Uterus (tissue), 4 donors: ENCODE measurements around the gene GPR155. TPM values are rescaled to one million over a fixed set of nuclear protein-coding genes. Genes with fewer than 3 reads are reported as not detected.
A peak's percentile ranks its signal among the peaks of the same experiment; 100 is the strongest.
"Not testable (repeated sequence)": the region's sequence is repeated elsewhere in the genome, so short reads cannot be mapped to it uniquely, and the experiment has no call there.

Experiments used
- DNase-seq, 2 donors: peaks; one replicate each; pipeline ENCODE4 v3.0.0-alpha.2; 2019 to 2020
- H3K27ac ChIP-seq, 2 donors: fragments of 200-600 bp; sonication (generic); 1 replicate in 1 of 2; 2 replicates in 1 of 2; pipeline ENCODE4 v1.5.1; 2016 to 2018
- H3K27me3 ChIP-seq, 2 donors: fragments of 200-600 bp; sonication (generic); one replicate each; pipeline ENCODE4 v1.5.1; 2018 to 2019; ENCODE audit warnings: control low read depth in 1 of 2
- H3K36me3 ChIP-seq, 2 donors: fragments of 200-600 bp; sonication (generic); one replicate each; pipeline ENCODE4 v1.5.1; 2019; ENCODE audit warnings: control low read depth in 1 of 2
- H3K4me1 ChIP-seq, 2 donors: fragments of 200-600 bp; sonication (generic); one replicate each; pipeline ENCODE4 v1.5.1; 2018 to 2019; ENCODE audit warnings: control low read depth in 1 of 2
- H3K4me3 ChIP-seq, 2 donors: fragments of 200-600 bp; sonication (generic); 1 replicate in 1 of 2; 2 replicates in 1 of 2; pipeline ENCODE4 v1.5.1; 2018 to 2019; ENCODE audit warnings: mild to moderate bottlenecking in 1 of 2
- H3K9me3 ChIP-seq, 2 donors: fragments of 200-600 bp; sonication (generic); one replicate each; pipeline ENCODE4 v1.5.1; 2019; ENCODE audit warnings: control low read depth in 1 of 2
- POLR2A ChIP-seq, 2 donors: fragments of 450-650 bp; IDR thresholded peaks; one replicate each; pipeline ENCODE4 v1.6.1; 2016; ENCODE audit warnings: antibody characterized with exemption in 2 of 2, mild to moderate bottlenecking in 1 of 2, moderate library complexity in 1 of 2
- intact Hi-C: fragments of 100-400 bp; cut with DNase I; formaldehyde crosslinking; loops from one replicate; pipeline ENCODE4 v1.15.1; 2023; ENCODE audit warnings: low total_unique reads
- total RNA-seq, 4 donors: library from RNA; depleted of rRNA in 3 of 4; stranded (reverse); fragments of >200 nt in 3 of 4; gene quantifications; one replicate each; pipeline versions ENCODE4 v1.1.0 to v1.2.4, GENCODE V29; 2014 to 2023
- TF ChIP-seq, protein P1 (sequence below), 4 experiments: fragments of 200-600 bp in 2 of 4; fragments of 450-650 bp in 2 of 4; sonication (generic) in 2 of 4; IDR thresholded peaks; one replicate each; pipeline ENCODE4 v1.5.1; 2016 to 2019; ENCODE audit warnings: antibody characterized with exemption in 4 of 4, mild to moderate bottlenecking in 2 of 4, moderate library complexity in 1 of 4
- donor health status: DM: yes; HTN: yes; CAD: no.

GPR155 gene
- total RNA-seq, 4 donors from 2014 or later: 2.3 to 6.6 (median 4.6) TPM

- no peaks in the 10 kb centered on the region for H3K36me3 ChIP-seq
- intact Hi-C loops: no loop called here
- H3K4me1 ChIP-seq: no peaks in the 10 kb centered on the region
- no peaks in the 10 kb centered on the region for H3K27me3 ChIP-seq
- H3K27ac ChIP-seq: peak overlapping the region; percentile 47 to 78
- DNase-seq: peak in 1 of 2 donors; percentile 30
- H3K9me3 ChIP-seq: no peaks in the 10 kb centered on the region
- TF ChIP-seq, protein P1, sequence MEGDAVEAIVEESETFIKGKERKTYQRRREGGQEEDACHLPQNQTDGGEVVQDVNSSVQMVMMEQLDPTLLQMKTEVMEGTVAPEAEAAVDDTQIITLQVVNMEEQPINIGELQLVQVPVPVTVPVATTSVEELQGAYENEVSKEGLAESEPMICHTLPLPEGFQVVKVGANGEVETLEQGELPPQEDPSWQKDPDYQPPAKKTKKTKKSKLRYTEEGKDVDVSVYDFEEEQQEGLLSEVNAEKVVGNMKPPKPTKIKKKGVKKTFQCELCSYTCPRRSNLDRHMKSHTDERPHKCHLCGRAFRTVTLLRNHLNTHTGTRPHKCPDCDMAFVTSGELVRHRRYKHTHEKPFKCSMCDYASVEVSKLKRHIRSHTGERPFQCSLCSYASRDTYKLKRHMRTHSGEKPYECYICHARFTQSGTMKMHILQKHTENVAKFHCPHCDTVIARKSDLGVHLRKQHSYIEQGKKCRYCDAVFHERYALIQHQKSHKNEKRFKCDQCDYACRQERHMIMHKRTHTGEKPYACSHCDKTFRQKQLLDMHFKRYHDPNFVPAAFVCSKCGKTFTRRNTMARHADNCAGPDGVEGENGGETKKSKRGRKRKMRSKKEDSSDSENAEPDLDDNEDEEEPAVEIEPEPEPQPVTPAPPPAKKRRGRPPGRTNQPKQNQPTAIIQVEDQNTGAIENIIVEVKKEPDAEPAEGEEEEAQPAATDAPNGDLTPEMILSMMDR (IDR thresholded peaks at IDR 0.05): no peak
- TF ChIP-seq POLR2A (IDR thresholded peaks at IDR 0.05): no peak
- H3K4me3 ChIP-seq: peak overlapping the region; percentile 63 to 86
Measured at GRCh38 chr2:174485788-174486562, 854 bp downstream of the GPR155 start.

GRCh38 chr2:174485045-174485444 is 1.8 kb downstream of the GPR155 start:
- H3K4me3 ChIP-seq, H3K27me3 ChIP-seq, H3K9me3 ChIP-seq, DNase-seq, H3K27ac ChIP-seq, H3K4me1 ChIP-seq, H3K36me3 ChIP-seq, intact Hi-C loops: not testable (repeated sequence)

- H3K27me3 ChIP-seq: no peaks in the 10 kb centered on the region
- no peaks in the 10 kb centered on the region for H3K4me1 ChIP-seq
- TF ChIP-seq POLR2A (IDR thresholded peaks at IDR 0.05): no peak
- TF ChIP-seq, protein P1 (IDR thresholded peaks at IDR 0.05): no peak
- no peaks in the 10 kb centered on the region for H3K9me3 ChIP-seq
- no peak for DNase-seq
- H3K36me3 ChIP-seq: no peaks in the 10 kb centered on the region
- H3K4me3 ChIP-seq: no peak overlapping the region
- intact Hi-C loops: no loop called here
- H3K27ac ChIP-seq: no peak overlapping the region
Measured at GRCh38 chr2:174484573-174484972, 2.3 kb downstream of the GPR155 start.

DNA sequence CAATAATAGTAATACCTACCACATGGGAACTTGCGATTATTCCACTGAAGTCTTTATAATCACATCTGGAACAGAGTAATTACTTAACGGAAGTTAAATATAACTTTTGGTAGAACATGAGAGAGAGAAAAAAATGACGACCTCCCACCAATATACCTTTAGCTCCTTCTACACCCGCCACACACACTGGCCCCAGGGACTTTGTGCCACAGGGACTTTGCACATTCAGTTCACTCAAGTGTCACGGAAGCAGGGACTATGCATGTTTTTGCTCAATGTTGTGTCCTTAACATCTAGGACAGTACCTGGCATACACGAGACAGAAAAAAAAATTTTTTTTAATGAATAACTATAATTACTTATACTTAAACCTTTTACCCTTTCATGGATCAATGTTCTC is 4.0 kb downstream of the GPR155 start:
- Histone ChIP-seq H3K4me3 (no peak overlapping the region), H3K36me3 (no peaks in the 10 kb centered on the region), H3K27me3 (no peaks in the 10 kb centered on the region), H3K9me3 (no peaks in the 10 kb centered on the region), H3K27ac (no peak overlapping the region), H3K4me1 (no peaks in the 10 kb centered on the region)
- intact Hi-C loops: no loop called here
- TF ChIP-seq, protein P1 (IDR thresholded peaks at IDR 0.05): no peak
- TF ChIP-seq POLR2A (IDR thresholded peaks at IDR 0.05): no peak
- DNase-seq: no peak

- H3K4me1 ChIP-seq: no peaks in the 10 kb centered on the region
- H3K36me3 ChIP-seq: no peaks in the 10 kb centered on the region
- intact Hi-C loops: no loop called here
- H3K9me3 ChIP-seq: no peaks in the 10 kb centered on the region
- DNase-seq: no peak
- H3K4me3 ChIP-seq: no peak overlapping the region
- TF ChIP-seq POLR2A (IDR thresholded peaks at IDR 0.05): no peak
- no peak overlapping the region for H3K27ac ChIP-seq
- H3K27me3 ChIP-seq: no peaks in the 10 kb centered on the region
Measured at GRCh38 chr2:174477759-174478158, 9.1 kb downstream of the GPR155 start.

DNA sequence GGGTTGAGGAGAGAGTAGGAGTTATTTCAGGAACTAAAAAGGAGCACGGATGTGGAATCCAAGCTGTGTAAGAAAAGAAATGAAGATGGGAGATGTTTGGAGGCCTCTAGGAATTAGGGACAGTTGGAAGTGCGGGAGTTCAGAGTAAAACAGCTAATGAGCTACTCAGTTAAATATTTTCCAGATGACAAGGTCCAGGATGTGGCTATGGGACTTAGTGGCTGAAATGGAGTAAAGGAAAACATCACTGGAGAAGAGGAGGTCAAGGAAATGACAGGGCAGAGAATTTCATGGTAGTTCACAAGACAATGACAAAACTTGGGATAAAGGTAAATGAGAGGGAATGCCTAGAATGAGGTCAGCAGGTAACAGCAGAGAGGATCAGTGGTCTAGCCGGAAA is 13.0 kb downstream of the GPR155 start:
- Histone ChIP-seq H3K4me3 (no peak overlapping the region), H3K4me1 (no peaks in the 10 kb centered on the region), H3K9me3 (no peaks in the 10 kb centered on the region), H3K27ac (no peak overlapping the region), H3K27me3 (no peaks in the 10 kb centered on the region), H3K36me3 (peaks cover 0 to 2% of the 10 kb centered on the region in 2 donors)
- intact Hi-C loops: no loop called here
- DNase-seq: no peak
- TF ChIP-seq, protein P1 (IDR thresholded peaks at IDR 0.05): no peak
- no peak for TF ChIP-seq POLR2A (IDR thresholded peaks at IDR 0.05)
